BE2C (cell line): ENCODE results near the gene ARRDC4.

Experiments used
- DNase-seq: peaks from one replicate; pipeline ENCODE4 v3.0.0-alpha.2; 2020
- H3K27me3 ChIP-seq: fragments of 250-450 bp; sonication (Bioruptor Pico); 2 replicates; pipeline ENCODE4 v1.5.1; 2020; ENCODE audit warnings: mild to moderate bottlenecking
- H3K36me3 ChIP-seq: fragments of 250-450 bp; sonication (Bioruptor Pico); 2 replicates; pipeline ENCODE4 v1.5.1; 2020; ENCODE audit warnings: mild to moderate bottlenecking
- H3K4me1 ChIP-seq: fragments of 250-450 bp; sonication (Bioruptor Pico); 2 replicates; pipeline ENCODE4 v1.5.1; 2020
- H3K4me3 ChIP-seq: 2 replicates; pipeline ENCODE4 v1.5.1; 2011; ENCODE audit warnings: low read depth, low read length
- H3K9me3 ChIP-seq: fragments of 250-450 bp; sonication (Bioruptor Pico); 2 replicates; pipeline ENCODE4 v1.5.1; 2020
- TF ChIP-seq, protein P1 (sequence below): IDR thresholded peaks from 2 replicates; pipeline ENCODE4 v1.5.1; 2012; ENCODE audit warnings: mild to moderate bottlenecking, low read depth, low read length

The ARRDC4 gene

DNA sequence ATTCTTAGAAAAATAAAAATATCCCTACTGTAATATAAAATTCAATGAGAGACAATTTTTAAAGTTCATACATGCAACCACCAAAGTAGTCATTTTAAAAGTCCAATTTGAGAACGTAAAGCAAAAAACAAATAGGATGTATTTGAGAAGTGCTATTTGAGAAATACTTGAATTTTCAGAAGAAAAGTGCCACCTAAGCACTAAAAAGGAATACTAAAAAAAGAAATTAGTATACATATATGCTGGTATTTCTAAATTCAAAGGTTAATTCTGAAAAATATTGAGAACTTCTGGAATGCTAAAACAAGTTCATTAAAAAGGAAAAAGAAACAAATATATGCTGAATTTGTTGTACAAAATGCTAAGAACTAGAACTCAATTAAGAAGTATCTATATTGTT, 29.2 kb upstream of the ARRDC4 start:
- no peak overlapping the region for H3K4me3 ChIP-seq
- no peaks in the 10 kb centered on the region for H3K36me3 ChIP-seq
- TF ChIP-seq, protein P1, sequence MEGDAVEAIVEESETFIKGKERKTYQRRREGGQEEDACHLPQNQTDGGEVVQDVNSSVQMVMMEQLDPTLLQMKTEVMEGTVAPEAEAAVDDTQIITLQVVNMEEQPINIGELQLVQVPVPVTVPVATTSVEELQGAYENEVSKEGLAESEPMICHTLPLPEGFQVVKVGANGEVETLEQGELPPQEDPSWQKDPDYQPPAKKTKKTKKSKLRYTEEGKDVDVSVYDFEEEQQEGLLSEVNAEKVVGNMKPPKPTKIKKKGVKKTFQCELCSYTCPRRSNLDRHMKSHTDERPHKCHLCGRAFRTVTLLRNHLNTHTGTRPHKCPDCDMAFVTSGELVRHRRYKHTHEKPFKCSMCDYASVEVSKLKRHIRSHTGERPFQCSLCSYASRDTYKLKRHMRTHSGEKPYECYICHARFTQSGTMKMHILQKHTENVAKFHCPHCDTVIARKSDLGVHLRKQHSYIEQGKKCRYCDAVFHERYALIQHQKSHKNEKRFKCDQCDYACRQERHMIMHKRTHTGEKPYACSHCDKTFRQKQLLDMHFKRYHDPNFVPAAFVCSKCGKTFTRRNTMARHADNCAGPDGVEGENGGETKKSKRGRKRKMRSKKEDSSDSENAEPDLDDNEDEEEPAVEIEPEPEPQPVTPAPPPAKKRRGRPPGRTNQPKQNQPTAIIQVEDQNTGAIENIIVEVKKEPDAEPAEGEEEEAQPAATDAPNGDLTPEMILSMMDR: no peak
- no peak for DNase-seq
- H3K4me1 ChIP-seq: no peaks in the 10 kb centered on the region
- peaks cover 5% of the 10 kb centered on the region; the same call in 1 of the 2 replicates for H3K27me3 ChIP-seq
- no peaks in the 10 kb centered on the region for H3K9me3 ChIP-seq

DNA sequence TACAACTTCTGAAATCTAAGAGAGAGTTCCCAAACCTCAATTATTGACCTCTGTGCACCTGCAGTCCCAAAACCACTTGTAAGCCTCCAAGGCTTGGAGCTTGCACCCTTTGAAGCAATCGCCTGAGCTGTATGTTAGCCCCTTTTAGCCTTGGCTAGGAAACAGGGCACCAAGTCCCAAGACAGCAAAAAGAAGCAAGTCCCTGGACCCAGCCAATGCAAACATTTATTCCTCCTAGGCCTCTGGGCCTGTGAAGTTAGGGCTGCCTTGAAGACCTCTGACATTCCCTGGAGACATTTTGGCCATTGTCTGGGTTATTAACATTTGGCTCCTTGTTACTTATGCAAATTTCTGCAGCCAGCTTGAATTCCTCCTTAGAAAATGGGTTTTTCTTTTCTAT, 26.9 kb upstream of the ARRDC4 start:
- no peaks in the 10 kb centered on the region for H3K4me1 ChIP-seq
- no peaks in the 10 kb centered on the region for H3K9me3 ChIP-seq
- H3K36me3 ChIP-seq: no peaks in the 10 kb centered on the region
- H3K27me3 ChIP-seq: peaks cover 16% of the 10 kb centered on the region
- TF ChIP-seq, protein P1: no peak
- no peak overlapping the region for H3K4me3 ChIP-seq
- no peak for DNase-seq

DNA sequence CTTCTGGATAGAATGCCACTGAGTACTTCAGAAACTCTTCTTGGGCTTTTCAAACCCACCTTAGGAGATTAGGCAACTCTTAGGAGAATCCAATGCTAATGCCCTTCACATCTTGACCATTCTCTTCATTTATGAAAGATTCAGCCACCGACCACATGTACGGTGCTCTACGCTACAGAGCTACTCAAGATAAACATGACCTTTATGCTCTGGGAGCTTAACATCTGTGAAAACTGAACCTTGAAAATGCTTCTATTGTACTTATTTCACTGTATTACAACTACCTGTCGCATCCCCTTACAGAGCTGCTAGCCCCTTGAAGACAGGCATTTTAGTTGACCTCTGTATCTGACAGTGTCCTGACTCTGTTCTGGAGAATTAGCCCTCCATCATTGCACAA, 19.5 kb upstream of the ARRDC4 start:
- Histone ChIP-seq H3K4me1 (no peaks in the 10 kb centered on the region), H3K9me3 (no peaks in the 10 kb centered on the region), H3K27me3 (peaks cover 17% of the 10 kb centered on the region), H3K36me3 (no peaks in the 10 kb centered on the region), H3K4me3 (no peak overlapping the region)
- no peak for DNase-seq
- TF ChIP-seq, protein P1: no peak

DNA sequence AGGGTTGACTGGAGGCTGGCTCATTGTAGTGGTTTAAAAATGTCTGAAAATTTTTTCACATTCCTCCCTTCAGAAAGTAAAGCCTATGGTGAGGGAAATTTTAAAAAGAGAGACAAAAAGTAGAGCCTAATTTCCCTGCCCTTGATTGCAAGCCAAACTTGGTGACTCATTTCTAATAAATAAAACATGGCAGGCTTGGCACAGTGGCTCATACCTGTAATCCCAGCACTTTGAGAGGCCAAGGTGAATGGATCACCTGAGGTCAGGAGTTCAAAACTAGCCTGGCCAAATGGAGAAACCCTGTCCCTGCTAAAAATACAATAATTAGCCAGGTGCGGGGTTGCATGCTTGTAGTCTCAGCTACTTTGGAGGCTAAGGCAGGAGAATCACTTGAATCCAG, 18.9 kb upstream of the ARRDC4 start:
- Histone ChIP-seq H3K27me3 (peaks cover 17% of the 10 kb centered on the region), H3K36me3 (no peaks in the 10 kb centered on the region), H3K4me1 (no peaks in the 10 kb centered on the region), H3K9me3 (no peaks in the 10 kb centered on the region), H3K4me3 (no peak overlapping the region)
- TF ChIP-seq, protein P1: no peak
- no peak for DNase-seq

DNA sequence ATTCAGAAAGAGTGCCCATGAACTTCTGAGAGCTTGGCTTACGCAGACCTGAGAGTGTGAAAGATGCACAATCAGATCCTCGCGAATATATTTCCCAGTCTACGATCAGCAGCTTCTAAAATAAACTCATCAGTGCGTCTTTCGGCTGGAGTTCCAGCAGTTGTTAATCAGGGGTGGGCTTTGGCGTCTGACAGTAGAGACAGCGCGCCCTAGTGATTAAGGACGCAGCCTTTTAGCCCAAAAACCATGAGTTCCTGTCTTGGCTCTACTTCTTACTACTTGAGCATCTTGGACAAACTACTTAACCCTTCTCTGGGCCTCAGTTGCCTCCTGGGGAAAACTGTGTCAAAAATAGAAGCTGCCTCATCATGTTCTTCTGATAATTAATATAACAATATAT, 15.8 kb upstream of the ARRDC4 start:
- peaks cover 20% of the 10 kb centered on the region; the same call in 1 of the 2 replicates for H3K27me3 ChIP-seq
- no peaks in the 10 kb centered on the region for H3K9me3 ChIP-seq
- DNase-seq: no peak
- TF ChIP-seq, protein P1: no peak
- no peaks in the 10 kb centered on the region for H3K36me3 ChIP-seq
- H3K4me3 ChIP-seq: no peak overlapping the region
- H3K4me1 ChIP-seq: no peaks in the 10 kb centered on the region

DNA sequence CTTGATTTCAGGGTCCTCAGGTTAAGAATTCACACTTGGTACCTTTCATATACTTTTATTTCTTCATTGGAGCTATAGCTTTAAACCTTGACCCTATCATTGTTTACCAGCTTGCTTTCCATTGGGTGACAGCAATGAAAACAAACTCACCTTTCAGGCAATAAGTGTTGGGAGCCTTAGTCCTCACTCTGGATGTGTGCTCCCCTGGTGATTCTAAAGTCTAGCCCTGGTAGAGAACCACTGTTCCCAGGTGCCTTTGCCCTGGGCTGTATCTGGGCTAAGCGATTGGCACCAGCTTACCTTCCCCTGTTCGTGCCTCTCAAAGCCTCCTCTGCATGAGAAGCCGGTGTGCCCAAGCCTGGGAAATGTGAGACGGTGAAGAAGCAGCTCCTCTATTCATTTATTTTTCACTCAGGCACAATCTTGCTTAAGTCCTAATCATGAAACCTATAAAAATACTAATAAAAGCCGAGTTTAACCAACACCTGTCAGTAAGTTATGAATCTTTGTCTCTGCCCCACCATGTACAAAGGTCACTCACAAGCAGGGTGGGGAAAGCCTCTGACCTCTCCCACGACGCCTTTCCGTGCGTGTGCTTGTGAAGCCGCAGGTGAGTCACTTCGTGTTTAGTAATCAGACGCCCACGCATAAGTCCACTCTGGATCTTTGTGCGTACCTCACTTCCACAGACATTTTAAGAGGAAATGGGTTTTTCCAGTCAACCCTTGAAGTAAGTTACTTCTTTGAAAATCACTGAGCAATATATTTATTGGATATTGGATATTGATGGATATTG, 12.8 kb upstream of the ARRDC4 start:
- H3K9me3 ChIP-seq: no peaks in the 10 kb centered on the region
- H3K4me3 ChIP-seq: no peak overlapping the region
- no peaks in the 10 kb centered on the region for H3K4me1 ChIP-seq
- TF ChIP-seq, protein P1: no peak
- H3K27me3 ChIP-seq: peaks cover 27% of the 10 kb centered on the region
- no peaks in the 10 kb centered on the region for H3K36me3 ChIP-seq
- DNase-seq: no peak
